GM06990 (cell line): Measurements from ENCODE around the gene ADORA2B.

Experiments used
- DNase-seq: peaks from one replicate; pipeline ENCODE4 v3.0.0-alpha.2; 2011; ENCODE audit not compliant: insufficient read length; ENCODE audit errors: extremely low read depth
- H3K27me3 ChIP-seq: replicated peaks from 2 replicates; pipeline ENCODE4 v1.6.0; 2011; ENCODE audit warnings: low read length; ENCODE audit not compliant: control insufficient read depth, insufficient read depth
- H3K36me3 ChIP-seq: 2 replicates; pipeline ENCODE4 v1.5.1; 2011; ENCODE audit warnings: low read length; ENCODE audit not compliant: control insufficient read depth, insufficient read depth
- H3K4me3 ChIP-seq: replicated peaks from 2 replicates; pipeline ENCODE4 v1.5.1; 2011; ENCODE audit warnings: low read depth, mild to moderate bottlenecking, control low read depth, low read length
- CTCF ChIP-seq: IDR thresholded peaks from 2 replicates; pipeline ENCODE4 v1.5.1; 2011; ENCODE audit warnings: low read length, control low read depth, mild to moderate bottlenecking, inconsistent platforms; ENCODE audit not compliant: insufficient read depth, poor library complexity, severe bottlenecking

ADORA2B gene

GRCh38 chr17:15918261-15918660 lies 26.7 kb upstream of the ADORA2B start:
- no peak for TF ChIP-seq CTCF
- DNase-seq = no peak
- H3K36me3 ChIP-seq = no peaks in the 10 kb centered on the region
- H3K4me3 ChIP-seq = no peak overlapping the region
- H3K27me3 ChIP-seq = no peaks in the 10 kb centered on the region

GRCh38 chr17:15918661-15919259 lies 26.2 kb upstream of the ADORA2B start:
- no peak for TF ChIP-seq CTCF
- no peaks in the 10 kb centered on the region for H3K27me3 ChIP-seq
- DNase-seq = no peak
- H3K36me3 ChIP-seq = no peaks in the 10 kb centered on the region
- H3K4me3 ChIP-seq = no peak overlapping the region

- TF ChIP-seq CTCF = no peak
- no peak for DNase-seq
- Histone ChIP-seq H3K27me3 (no peaks in the 10 kb centered on the region), H3K4me3 (no peak overlapping the region), H3K36me3 (no peaks in the 10 kb centered on the region)
These were observed 25.5 kb upstream of the ADORA2B start for GRCh38 chr17:15919466-15919865.

GRCh38 chr17:15920758-15921239 lies 24.1 kb upstream of the ADORA2B start:
- TF ChIP-seq CTCF = no peak
- no peak for DNase-seq

GRCh38 chr17:15921640-15922039 lies 23.3 kb upstream of the ADORA2B start:
- H3K27me3 ChIP-seq = no peaks in the 10 kb centered on the region; the same call in 1 of the 2 replicates
- H3K4me3 ChIP-seq = no peak overlapping the region
- DNase-seq = no peak
- no peaks in the 10 kb centered on the region for H3K36me3 ChIP-seq
- no peak for TF ChIP-seq CTCF

More at GRCh38 chr17:15920758-15921239, 24.1 kb upstream of the ADORA2B start:
- Histone ChIP-seq H3K36me3 (no peaks in the 10 kb centered on the region), H3K4me3 (no peak overlapping the region), H3K27me3 (no peaks in the 10 kb centered on the region; the same call in 1 of the 2 replicates)
